Ecto neural progenitor cell (in vitro differentiated cells): ENCODE data around the gene HAPLN1.

Source experiments
- DNase-seq: peaks from one replicate; pipeline ENCODE4 v3.0.0-alpha.2; 2018; ENCODE audit warnings: low spot score

The HAPLN1 gene

DNA sequence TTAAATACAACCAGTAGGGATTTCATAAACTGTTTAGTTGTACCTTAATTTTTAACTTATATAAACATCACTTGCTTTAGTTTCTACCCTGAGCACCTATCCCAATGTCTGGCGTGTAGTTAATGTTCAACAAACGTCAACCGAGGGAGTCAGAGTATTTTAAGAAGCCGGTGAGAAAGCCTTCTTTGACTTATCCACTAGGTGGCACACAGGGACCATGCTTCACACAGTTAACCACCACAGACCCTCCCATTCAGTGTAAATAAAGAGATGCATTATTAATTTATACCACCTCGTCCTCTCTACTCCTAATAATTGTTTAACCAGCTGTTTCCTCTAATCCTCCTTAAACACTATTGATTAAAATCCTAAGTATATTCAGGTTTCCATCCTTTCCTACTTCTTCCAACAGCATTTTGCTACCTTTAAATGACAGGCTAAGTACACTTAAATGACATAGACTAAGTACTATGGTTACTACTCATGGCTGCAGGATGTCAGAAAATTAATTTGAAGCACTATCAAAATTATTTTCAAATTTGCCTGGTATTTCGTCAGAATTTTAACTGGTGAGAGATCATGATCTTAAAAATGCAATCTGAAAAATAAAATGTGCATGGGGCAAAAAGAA lies 2.3 kb downstream of the HAPLN1 start:
- DNase-seq = no peak

DNA sequence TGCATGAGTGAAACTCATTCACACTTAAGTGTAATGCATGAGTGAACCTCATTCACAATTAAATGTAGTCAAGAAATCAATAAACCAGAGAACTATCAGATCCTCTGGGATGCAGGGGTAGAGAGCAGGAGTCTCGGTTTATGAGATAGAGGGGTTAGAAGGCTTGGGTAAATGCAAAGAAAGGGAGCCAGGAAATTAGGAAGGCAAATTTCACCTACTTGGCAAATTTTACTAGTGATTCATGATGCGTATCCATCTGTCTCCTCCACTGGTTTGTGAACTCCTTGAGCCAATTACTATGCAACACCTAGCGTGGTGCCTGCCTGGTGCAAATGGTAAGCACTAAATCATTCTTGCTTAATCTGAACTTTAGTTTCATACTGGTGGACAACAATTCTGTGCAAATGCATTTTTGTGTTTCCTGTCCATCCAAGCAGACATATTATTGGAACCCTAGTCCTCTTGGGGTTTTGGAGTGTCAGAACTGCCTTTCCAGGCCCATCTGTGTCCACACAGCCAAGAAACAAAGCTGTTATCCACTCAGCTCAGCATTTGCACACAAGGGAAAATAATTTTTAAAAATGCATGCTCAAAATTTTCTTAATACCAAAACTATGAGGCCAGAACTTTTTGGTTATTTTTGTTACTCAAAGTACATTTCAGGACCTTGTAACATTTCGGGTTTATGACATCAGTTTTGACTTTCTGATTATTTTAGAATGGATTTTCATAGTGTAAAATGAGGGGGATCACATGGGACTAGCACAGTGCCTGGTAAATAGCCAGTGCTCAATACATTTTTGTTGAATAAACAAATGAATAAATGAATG lies 5.2 kb downstream of the HAPLN1 start:
- DNase-seq = no peak

DNA sequence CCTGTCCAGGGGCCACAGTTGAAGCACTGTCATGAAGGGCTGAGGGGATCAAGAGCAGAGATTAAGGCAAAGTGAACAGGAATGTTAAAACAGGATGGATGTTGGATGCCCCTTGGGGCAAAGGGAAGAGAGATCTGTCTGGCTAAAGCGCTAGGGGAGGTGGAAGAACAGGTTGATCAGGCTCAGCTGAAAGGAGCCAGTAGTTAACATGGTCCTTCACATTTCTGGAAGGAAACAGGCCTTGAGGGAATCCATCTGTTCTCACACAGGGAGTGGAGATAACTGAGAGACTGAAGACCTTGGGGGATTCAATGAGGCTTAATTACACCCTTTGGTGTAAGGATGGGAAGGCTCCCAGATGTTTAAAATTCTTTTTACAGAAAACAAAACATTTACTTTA lies 5.8 kb downstream of the HAPLN1 start:
- no peak for DNase-seq

DNA sequence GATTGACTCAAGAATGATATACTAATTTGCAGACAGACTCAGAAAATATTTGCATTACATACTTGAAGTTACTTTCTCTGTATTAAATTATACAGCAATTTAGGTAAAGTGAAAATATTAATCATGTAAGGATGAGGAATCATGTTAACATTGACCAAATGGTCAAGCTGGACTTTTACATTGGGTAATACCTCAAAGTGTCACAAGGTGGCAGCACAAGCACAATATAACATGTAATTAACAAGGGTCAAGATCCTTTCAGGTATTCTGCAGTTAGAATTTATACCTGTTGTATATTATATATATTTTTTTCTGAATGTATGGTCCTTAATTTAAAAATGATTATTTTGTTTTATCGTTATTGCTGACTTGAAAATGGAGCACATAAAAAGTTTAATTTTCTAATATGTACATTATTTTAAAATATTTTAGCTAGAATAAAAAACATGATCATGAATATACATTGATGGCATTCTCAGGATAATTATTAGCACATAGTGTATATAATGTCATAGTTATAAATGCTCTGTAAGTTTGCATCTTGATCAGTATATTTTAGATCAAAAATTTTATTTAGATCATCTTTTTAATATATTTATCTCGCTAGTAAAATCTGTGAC lies 8.6 kb downstream of the HAPLN1 start:
- no peak for DNase-seq

DNA sequence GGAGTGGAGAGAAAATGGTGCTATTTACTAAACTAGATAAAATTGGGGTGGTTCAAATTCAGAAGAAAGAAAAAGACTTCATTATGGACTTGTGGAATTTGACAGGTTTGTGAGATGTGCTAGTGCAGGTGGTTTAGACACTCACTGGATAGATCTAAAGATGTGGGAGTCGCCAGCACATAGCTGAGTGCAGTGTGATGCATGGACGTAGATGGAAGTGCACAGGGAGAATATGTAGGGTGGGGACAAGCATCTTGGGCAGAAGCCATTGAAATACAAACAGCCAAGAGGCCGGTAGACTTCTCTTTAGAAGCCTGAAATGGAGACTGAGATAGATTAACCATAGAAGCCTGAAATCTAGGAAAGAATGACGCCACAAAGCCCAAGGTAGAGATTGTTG lies 10.7 kb downstream of the HAPLN1 start:
- DNase-seq = no peak

DNA sequence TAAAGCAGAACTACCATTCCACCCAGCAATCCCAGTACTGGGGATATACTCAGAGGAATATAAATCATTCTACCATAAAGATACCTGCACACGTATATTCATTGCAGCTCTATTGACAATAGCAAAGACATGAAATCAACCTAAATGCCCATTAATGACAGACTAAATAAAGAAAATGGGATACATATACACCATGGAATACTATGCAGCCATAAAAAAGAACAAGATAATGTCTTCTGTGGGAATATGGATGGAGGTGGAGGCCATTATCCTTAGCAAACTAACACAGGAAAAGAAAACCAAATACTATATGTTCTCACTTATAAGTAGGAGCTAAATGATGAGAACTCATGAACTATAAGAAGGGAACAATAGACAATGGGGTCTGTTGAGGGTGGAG lies 12.5 kb downstream of the HAPLN1 start:
- no peak for DNase-seq

DNA sequence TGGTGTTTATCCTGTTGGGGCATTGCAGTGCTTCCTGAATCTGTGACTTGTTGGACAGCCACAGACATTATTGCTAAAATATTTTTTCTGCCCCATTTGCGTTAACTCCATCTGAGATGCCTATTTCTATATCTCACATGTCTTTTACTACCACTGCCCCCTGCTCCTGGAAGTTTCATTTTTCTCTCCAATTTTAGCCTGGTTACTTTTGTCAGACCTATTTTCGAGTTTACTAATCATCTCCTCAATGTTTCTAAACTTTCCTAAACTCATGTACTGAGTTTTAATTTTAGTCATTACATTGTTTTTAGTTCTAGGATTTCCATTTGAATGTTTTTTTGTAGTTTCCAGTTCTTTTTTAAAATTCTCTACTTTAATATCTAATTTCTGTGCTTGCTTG lies 17.6 kb downstream of the HAPLN1 start:
- no peak for DNase-seq

DNA sequence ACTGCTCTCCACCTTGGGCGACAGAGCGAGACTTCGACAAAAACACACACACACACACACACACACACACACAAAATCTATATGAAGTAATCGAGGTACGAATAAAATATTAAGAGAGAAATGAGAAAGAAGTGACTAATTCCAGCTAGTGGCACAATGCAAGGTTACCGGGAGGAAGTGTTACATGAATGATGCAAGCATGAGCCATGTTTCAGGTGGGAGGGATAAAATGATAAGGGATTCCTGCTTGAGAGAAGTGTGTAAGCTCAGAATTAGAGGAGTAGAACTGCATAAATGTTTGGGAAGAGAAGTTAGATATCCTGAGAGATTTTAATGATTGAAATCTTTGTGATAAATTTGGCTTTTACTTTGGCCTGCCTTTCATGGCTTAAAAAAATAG lies 18.8 kb downstream of the HAPLN1 start:
- DNase-seq = no peak

DNA sequence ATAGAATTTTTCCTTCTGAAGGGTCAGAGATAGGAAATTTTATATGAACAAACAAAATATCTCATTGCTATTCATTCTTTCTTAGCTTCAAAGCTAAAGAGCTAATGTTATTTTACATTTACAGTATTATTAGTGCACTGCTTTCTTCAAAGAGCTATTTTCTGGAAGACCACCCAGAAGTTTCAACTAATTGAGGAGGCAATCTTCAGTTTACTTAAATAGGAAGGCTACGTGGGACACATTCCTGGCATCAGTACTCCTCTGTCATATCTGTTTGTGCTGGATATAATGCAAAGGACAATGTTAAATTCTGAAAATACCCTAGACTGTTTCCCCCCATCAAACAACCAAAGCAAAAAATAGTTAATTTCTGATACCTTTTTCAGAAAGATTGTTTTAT lies 30.8 kb downstream of the HAPLN1 start:
- DNase-seq = no peak

DNA sequence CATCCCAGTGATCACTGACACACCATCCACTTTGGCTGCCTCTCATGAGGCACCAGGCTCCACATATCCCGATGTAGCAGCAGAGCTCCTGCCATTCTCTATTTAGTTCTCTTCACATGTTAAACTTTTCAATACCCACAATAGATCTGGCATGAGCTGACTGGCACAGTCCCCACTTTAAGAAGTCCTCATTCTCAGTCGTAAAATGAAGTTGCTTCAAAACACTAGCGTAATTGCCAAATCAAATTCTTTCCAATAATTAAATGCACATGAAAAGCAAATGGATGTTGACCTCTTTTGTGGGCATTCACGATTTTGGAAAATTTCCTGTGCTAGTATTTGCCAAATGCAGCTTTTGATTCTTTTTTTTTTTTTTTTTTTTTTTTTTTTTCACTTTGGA lies 32.4 kb downstream of the HAPLN1 start:
- no peak for DNase-seq

DNA sequence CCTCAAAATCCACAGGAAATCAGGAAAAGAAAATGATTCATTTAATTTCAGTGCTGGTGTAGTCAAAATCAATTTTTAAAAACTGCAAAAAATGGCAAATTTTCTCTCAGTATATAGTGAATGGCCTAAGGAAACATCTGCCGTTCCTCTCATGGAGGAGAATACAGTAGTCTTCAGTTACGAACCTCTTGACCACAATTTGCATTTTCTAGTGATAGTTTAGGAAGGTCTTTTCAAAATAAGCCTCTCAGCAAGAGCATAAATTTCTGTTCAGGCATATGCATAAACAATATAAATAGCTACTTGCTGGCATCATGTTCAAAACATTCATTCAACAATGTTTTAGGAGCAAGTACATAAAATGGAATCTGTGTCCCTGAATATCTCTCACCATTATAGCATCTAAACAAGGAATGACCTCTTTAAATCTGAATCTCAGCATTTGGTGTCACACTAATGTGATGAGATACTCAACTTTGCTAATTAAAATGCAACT lies 33.5 kb downstream of the HAPLN1 start:
- no peak for DNase-seq

DNA sequence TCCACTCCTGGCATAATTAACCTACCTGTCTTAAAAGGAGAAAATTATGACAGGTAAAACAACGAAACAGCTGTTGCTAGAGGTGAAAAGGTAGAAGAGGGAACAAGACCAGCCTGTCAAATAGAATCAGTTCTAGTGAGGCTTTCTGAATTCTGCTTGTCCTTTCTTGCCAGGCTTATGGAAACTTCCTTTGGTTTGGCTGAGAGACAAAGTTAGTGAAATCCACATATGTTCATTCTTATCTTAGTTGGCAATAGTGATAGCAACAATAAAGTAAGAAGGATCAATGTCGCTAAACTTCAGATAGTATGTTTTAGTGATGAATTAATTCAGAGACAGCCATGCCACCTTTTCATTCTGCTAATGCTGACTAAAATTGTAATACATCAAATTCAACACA lies 34.4 kb downstream of the HAPLN1 start:
- no peak for DNase-seq

DNA sequence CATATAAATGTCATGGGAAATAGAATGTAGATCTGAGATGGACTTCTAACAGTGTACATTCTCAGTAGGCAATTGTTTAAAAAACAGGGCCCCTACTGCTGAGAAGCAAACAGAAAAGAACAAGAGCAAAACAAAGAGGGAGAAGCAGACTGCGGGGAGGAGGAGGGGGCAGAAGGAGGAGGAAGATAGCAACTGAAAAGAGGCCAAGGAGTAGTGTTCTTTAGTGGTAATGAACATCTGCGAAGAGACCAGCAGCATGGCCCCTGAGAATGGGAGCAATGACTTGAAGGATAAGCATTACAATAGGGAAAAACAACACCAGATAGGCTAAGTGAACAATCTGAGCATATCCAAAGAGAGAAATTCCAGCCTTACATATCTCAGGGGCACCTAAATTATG lies 36.8 kb downstream of the HAPLN1 start:
- no peak for DNase-seq

DNA sequence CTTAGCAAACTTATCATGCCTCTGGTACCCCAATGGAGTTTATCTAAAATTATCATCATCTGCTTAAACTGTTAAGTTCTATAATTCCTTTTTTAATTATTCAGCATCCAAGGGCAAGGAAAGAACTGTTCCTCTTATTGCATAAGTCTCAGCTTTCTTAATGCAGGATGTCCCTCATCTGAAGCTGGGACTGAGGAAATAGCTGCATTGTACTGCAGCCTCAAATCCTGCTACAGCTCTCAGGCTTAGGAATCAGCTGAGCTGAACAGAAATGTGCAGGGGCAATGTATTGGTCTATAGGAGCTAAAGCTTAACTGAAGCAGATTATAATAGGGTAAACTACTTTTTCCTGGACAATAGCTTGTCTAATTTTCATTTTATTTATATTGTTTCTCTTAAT lies 48.0 kb downstream of the HAPLN1 start:
- DNase-seq = no peak

DNA sequence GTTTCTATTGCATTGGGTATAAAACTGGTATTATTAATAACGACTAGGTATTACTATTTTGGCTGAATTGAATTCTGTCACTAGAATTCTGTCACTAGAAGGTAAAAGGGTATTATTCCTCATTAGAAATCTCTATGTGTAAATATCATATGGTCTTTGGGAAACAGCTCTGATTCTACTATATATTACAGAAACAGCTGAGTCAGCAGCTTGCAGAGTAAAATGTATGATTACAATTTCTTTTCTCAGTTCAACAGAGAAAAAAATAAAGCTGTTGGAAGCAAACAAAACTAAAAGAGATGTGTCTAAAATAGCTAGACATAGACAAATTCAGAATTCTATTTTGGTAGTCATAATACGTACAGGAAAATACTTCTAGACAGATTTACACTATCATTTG lies 48.5 kb downstream of the HAPLN1 start:
- no peak for DNase-seq

DNA sequence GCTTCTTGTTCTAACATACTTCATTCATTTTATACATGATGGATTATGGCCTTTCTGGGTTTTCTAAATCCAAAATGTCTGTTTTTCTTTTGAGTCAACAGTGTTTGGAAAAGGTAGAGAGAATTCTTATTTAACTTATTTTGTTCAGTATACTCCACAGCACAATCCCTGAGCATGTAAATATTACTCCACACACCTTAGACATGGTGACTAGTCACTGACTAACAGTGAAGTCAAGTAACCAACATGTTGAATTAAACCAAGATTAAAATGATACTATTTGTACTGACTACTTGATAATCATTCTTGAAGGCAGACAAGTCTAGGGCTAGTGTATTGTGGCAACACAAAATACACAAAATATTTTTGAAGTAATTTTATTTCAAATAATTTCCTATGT lies 55.0 kb downstream of the HAPLN1 start:
- DNase-seq = no peak

DNA sequence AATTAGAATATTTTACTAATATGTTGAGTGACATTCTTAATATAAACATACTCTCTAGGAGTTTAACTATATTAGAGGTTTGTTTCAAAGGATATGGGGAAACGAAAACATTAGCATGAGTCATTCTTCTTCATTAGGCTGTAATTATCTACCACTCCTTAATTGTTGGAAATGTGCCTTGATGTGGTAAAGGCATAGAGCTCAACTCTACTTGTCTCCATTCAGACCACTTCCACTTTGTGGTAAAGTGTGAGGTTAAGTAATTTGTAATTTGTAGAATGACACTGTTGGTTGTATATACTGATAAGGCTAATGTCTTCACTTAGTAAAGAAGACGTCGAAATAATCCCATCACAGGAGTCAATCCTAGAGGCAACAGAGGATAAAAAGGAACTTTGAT lies 58.1 kb downstream of the HAPLN1 start:
- DNase-seq = no peak

DNA sequence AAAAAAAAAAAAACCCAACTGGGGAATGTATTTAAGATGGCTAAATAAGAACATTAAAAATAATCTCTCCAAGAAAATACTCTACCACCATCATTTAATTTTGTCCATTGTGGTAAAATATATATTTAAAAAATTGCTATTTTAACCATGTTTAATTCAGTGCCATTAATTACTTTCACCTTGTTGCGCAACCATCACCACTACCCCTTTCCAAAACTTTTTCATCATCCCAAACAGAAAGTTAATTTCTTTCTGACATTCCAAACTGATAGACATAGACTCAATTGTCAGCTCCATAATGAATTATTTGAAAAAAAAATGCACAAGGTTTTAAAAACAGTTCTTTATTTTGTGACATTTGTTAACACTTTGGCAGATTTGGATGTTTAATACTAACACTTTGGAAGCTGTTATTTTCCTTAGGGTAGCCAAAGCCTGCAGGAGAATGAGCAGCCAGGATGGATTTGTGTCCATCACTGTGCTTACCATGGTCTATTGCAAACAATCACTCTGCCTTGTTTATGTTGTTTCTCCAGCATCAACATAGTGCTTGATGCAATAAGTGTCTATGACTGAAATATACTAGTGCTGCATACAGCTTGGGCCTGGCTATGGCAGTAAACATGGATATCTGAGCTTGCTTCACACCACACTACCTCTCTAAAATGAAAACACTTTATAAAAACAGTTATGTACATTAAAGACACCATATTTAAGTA lies 62.7 kb downstream of the HAPLN1 start:
- DNase-seq = no peak

DNA sequence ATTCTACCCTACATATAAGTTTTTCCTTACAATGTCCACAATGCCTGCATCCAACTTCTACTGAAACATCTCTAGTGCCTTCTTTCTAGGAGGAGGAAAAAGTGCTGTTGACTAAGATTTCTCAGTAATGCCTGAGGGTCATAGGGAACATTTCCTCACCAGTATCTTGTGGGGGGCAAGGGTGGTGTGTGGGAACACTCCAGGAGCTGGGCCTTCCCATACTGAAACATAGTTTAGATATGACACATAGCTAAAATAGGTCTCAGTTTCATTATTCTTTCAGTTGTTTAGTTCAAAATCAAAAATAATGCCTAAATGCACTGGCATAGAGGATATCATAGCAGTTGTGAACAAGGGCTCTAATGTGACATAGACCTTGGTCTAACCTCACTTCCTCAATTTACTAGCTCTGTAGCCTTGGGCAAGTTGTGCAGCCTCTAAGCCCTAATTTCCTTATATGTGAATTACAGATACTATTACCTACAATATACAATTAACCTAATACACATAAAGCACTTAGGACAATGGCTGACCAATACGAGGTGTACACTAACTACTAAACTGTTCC lies 66.1 kb downstream of the HAPLN1 start:
- DNase-seq = no peak

DNA sequence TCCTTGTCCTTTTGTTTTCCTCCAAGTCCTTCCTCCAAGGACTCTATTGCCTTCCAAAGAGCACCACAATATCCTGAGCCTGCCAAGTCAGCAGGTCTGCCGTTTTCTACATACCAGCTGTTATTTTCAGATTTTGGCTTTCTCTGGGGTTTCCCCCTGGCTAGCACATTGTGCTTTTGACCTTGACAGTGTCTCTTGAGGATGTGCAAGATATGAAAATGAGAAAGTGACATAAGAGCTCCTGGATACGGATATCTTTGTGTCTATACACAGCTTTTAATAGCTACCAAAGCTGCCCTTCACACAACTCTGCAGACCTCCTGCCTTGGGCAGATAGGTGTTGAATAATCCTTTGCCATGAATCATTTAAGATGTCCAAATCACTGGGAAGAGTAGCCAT lies 67.0 kb downstream of the HAPLN1 start:
- DNase-seq = no peak

DNA sequence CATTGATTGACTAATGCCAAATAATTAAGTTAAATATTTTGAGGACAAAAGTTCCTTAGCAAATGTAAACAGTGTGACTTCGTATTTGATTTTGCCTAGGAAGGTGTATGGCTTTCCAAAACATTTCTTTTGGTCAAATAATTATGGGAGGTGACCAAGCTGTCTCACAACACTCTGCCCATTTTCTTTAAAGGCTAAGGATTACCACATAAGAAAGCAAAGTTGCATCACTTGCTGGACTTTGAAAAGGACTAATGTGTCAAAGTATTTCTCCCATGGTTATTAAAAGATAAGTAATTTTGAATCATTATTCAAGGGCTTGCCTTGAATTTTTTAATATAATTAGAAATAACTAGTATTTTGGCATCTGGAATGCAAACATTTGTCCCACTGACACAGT lies 74.7 kb downstream of the HAPLN1 start:
- DNase-seq = no peak

DNA sequence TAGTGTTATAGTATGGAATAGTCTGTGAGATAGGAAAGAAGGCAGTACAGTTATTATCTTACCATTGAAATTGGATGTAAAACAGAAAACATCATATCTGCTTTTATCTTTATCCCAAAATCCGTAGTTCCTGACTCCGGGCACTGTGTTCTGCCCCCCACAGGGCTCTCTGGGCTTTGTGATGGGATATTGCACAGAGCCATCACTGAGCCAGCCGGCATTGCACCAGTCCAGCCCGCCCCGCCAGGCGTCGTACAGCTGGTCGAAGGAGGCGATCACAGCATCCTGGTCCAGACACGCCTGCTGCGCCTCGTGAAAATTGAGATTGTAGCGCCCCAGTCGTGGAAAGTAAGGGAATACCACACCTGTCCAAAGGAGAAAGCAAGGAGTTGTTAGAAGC lies 76.4 kb downstream of the HAPLN1 start:
- no peak for DNase-seq
